ENCODE results near the gene KCNH5.

DNA sequence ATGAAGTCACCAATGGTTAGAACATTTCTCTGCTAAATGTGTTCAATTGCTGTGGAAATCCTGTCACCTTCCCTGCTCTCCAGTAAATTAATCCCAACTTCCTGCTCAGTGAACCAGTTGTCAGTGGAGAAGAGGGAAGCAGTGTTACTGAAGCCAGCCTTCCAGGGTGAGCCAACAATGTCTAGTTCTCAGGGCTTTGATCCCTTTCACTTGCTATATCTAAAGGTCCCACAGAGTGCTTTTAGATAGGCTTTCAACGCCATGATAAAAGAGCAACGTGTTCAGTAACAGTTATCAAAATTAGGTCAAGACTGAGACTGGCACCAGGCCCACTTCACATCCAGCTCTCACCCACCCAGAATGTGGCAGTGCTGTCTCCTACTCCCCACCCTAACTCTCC lies 139.7 kb downstream of the KCNH5 start:
- TF ChIP-seq, protein P1, sequence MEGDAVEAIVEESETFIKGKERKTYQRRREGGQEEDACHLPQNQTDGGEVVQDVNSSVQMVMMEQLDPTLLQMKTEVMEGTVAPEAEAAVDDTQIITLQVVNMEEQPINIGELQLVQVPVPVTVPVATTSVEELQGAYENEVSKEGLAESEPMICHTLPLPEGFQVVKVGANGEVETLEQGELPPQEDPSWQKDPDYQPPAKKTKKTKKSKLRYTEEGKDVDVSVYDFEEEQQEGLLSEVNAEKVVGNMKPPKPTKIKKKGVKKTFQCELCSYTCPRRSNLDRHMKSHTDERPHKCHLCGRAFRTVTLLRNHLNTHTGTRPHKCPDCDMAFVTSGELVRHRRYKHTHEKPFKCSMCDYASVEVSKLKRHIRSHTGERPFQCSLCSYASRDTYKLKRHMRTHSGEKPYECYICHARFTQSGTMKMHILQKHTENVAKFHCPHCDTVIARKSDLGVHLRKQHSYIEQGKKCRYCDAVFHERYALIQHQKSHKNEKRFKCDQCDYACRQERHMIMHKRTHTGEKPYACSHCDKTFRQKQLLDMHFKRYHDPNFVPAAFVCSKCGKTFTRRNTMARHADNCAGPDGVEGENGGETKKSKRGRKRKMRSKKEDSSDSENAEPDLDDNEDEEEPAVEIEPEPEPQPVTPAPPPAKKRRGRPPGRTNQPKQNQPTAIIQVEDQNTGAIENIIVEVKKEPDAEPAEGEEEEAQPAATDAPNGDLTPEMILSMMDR (conservative IDR thresholded peaks at IDR 0.05), result no peak
- no peak for TF ChIP-seq ZFX (IDR thresholded peaks at IDR 0.05)

Measured in C4-2B (cell line).